ENCODE data around the gene STARD5.

STARD5 gene

GRCh38 chr15:81286621-81287121 is 37.3 kb downstream of the STARD5 start:
- Histone ChIP-seq H3K14ac (ENCODE audit: low read length in 2 of 2) (no peak overlapping the region), H4K91ac (ENCODE audit: low read length) (no peak overlapping the region), H2AFZ (ENCODE audit: low read depth, low read length) (no peak overlapping the region), H3K9me3 (ENCODE audit: control insufficient read depth, low read length) (no peaks in the 10 kb centered on the region), H3K9ac (ENCODE audit: low read length) (no peak overlapping the region), H3K4me1 (ENCODE audit: control insufficient read depth, insufficient read depth, low read depth, low read length) (peaks cover 2% of the 10 kb centered on the region), H3K4me3 (ENCODE audit: insufficient read depth in 1 of 2, low read depth in 1 of 2, low read length in 2 of 2) (no peak overlapping the region), H2BK5ac (ENCODE audit: low read depth, low read length, poor library complexity, severe bottlenecking) (no peak overlapping the region), H2BK12ac (ENCODE audit: low read length in 2 of 2) (no peak overlapping the region), H2AK5ac (ENCODE audit: low read length, severe bottlenecking) (no peak overlapping the region), H3K18ac (ENCODE audit: low read depth in 1 of 2, low read length in 2 of 2) (no peak overlapping the region), H3K27ac (ENCODE audit: low read length, poor library complexity, severe bottlenecking) (no peak overlapping the region), H3K27me3 (ENCODE audit: control insufficient read depth in 1 of 2, insufficient read depth in 1 of 2, low read length in 2 of 2) (peaks cover 0 to 50% of the 10 kb centered on the region in 2 experiments), H2BK15ac (ENCODE audit: low read depth, poor library complexity, severe bottlenecking) (no peak overlapping the region), H3K23ac (ENCODE audit: low read length in 2 of 2) (no peak overlapping the region), H3K4ac (ENCODE audit: low read depth in 1 of 2, low read length in 2 of 2) (no peak overlapping the region), H3K79me1 (replicated peaks; ENCODE audit: low read length, poor library complexity, severe bottlenecking) (no peaks in the 10 kb centered on the region), H3K4me2 (ENCODE audit: low read length, poor library complexity, severe bottlenecking) (no peak overlapping the region), H3K36me3 (ENCODE audit: control insufficient read depth in 1 of 2, insufficient read depth in 2 of 2, low read depth in 1 of 2, low read length in 2 of 2) (peaks cover 0 to 17% of the 10 kb centered on the region in 2 experiments), H2BK120ac (ENCODE audit: low read depth, low read length) (no peak overlapping the region), H4K8ac (ENCODE audit: low read length) (no peak overlapping the region)
- WGBS = 94% methylated on average over 1 of the region's 2 CpGs
- no peak for DNase-seq

GRCh38 chr15:81285461-81285860 is 38.5 kb downstream of the STARD5 start:
- Histone ChIP-seq H3K4me2 (ENCODE audit: low read length, poor library complexity, severe bottlenecking) (no peak overlapping the region), H4K91ac (ENCODE audit: low read length) (no peak overlapping the region), H3K4me1 (ENCODE audit: control insufficient read depth, insufficient read depth, low read depth, low read length) (peaks cover 4% of the 10 kb centered on the region), H2BK15ac (ENCODE audit: low read depth, poor library complexity, severe bottlenecking) (no peak overlapping the region), H3K27me3 (ENCODE audit: control insufficient read depth in 1 of 2, insufficient read depth in 1 of 2, low read length in 2 of 2) (peaks cover 0 to 55% of the 10 kb centered on the region in 2 experiments), H3K9ac (ENCODE audit: low read length) (no peak overlapping the region), H4K8ac (ENCODE audit: low read length) (no peak overlapping the region), H2BK5ac (ENCODE audit: low read depth, low read length, poor library complexity, severe bottlenecking) (no peak overlapping the region), H2AFZ (ENCODE audit: low read depth, low read length) (no peak overlapping the region), H3K4ac (ENCODE audit: low read depth in 1 of 2, low read length in 2 of 2) (no peak overlapping the region), H3K9me3 (ENCODE audit: control insufficient read depth, low read length) (no peaks in the 10 kb centered on the region), H2BK12ac (ENCODE audit: low read length in 2 of 2) (no peak overlapping the region), H3K4me3 (ENCODE audit: insufficient read depth in 1 of 2, low read depth in 1 of 2, low read length in 2 of 2) (no peak overlapping the region), H3K36me3 (ENCODE audit: control insufficient read depth in 1 of 2, insufficient read depth in 2 of 2, low read depth in 1 of 2, low read length in 2 of 2) (peaks cover 0 to 17% of the 10 kb centered on the region in 2 experiments), H2AK5ac (ENCODE audit: low read length, severe bottlenecking) (no peak overlapping the region), H3K18ac (ENCODE audit: low read depth in 1 of 2, low read length in 2 of 2) (no peak overlapping the region), H2BK120ac (ENCODE audit: low read depth, low read length) (no peak overlapping the region), H3K14ac (ENCODE audit: low read length in 2 of 2) (no peak overlapping the region), H3K79me1 (replicated peaks; ENCODE audit: low read length, poor library complexity, severe bottlenecking) (no peaks in the 10 kb centered on the region), H3K27ac (ENCODE audit: low read length, poor library complexity, severe bottlenecking) (no peak overlapping the region), H3K23ac (ENCODE audit: low read length in 2 of 2) (no peak overlapping the region)
- WGBS = 94% methylated on average over 6 of the region's 6 CpGs
- DNase-seq = no peak

- H4K8ac ChIP-seq (ENCODE audit: low read length) = no peak overlapping the region
- H3K36me3 ChIP-seq (ENCODE audit: control insufficient read depth in 1 of 2, insufficient read depth in 2 of 2, low read depth in 1 of 2, low read length in 2 of 2) = peaks cover 0 to 23% of the 10 kb centered on the region in 2 experiments
- peaks cover 10% of the 10 kb centered on the region for H3K4me1 ChIP-seq (ENCODE audit: control insufficient read depth, insufficient read depth, low read depth, low read length)
- H3K4me2 ChIP-seq (ENCODE audit: low read length, poor library complexity, severe bottlenecking) = no peak overlapping the region
- no peak overlapping the region for H3K9ac ChIP-seq (ENCODE audit: low read length)
- no peak overlapping the region for H3K27ac ChIP-seq (ENCODE audit: low read length, poor library complexity, severe bottlenecking)
- H2BK15ac ChIP-seq (ENCODE audit: low read depth, poor library complexity, severe bottlenecking) = no peak overlapping the region
- WGBS = 65% methylated on average over 5 of the region's 5 CpGs
- no peak overlapping the region for H2AK5ac ChIP-seq (ENCODE audit: low read length, severe bottlenecking)
- no peak overlapping the region for H3K14ac ChIP-seq (ENCODE audit: low read length in 2 of 2)
- H3K9me3 ChIP-seq (ENCODE audit: control insufficient read depth, low read length) = no peaks in the 10 kb centered on the region
- peaks cover 5 to 51% of the 10 kb centered on the region in 2 experiments for H3K27me3 ChIP-seq (ENCODE audit: control insufficient read depth in 1 of 2, insufficient read depth in 1 of 2, low read length in 2 of 2)
- no peak overlapping the region for H3K4ac ChIP-seq (ENCODE audit: low read depth in 1 of 2, low read length in 2 of 2)
- H2BK5ac ChIP-seq (ENCODE audit: low read depth, low read length, poor library complexity, severe bottlenecking) = no peak overlapping the region
- H2AFZ ChIP-seq (ENCODE audit: low read depth, low read length) = no peak overlapping the region
- DNase-seq = no peak
- H4K91ac ChIP-seq (ENCODE audit: low read length) = no peak overlapping the region
- H3K18ac ChIP-seq (ENCODE audit: low read depth in 1 of 2, low read length in 2 of 2) = no peak overlapping the region
- H3K4me3 ChIP-seq (ENCODE audit: insufficient read depth in 1 of 2, low read depth in 1 of 2, low read length in 2 of 2) = no peak overlapping the region
- H3K79me1 ChIP-seq (replicated peaks; ENCODE audit: low read length, poor library complexity, severe bottlenecking) = no peaks in the 10 kb centered on the region
- no peak overlapping the region for H2BK120ac ChIP-seq (ENCODE audit: low read depth, low read length)
- no peak overlapping the region for H3K23ac ChIP-seq (ENCODE audit: low read length in 2 of 2)
- no peak overlapping the region for H2BK12ac ChIP-seq (ENCODE audit: low read length in 2 of 2)
Measured at GRCh38 chr15:81284256-81285031, 39.5 kb downstream of the STARD5 start.

- Histone ChIP-seq H4K8ac (ENCODE audit: low read length) (no peak overlapping the region), H2BK12ac (ENCODE audit: low read length in 2 of 2) (no peak overlapping the region), H3K18ac (ENCODE audit: low read depth in 1 of 2, low read length in 2 of 2) (no peak overlapping the region)
Measured at GRCh38 chr15:81282911-81283310, 41.0 kb downstream of the STARD5 start.

More at GRCh38 chr15:81282911-81283310, 41.0 kb downstream of the STARD5 start:
- peaks cover 5 to 56% of the 10 kb centered on the region in 2 experiments for H3K27me3 ChIP-seq (ENCODE audit: control insufficient read depth in 1 of 2, insufficient read depth in 1 of 2, low read length in 2 of 2)
- H3K4me2 ChIP-seq (ENCODE audit: low read length, poor library complexity, severe bottlenecking) = no peak overlapping the region
- H2BK15ac ChIP-seq (ENCODE audit: low read depth, poor library complexity, severe bottlenecking) = no peak overlapping the region
- H2AK5ac ChIP-seq (ENCODE audit: low read length, severe bottlenecking) = no peak overlapping the region
- H3K36me3 ChIP-seq (ENCODE audit: control insufficient read depth in 1 of 2, insufficient read depth in 2 of 2, low read depth in 1 of 2, low read length in 2 of 2) = peaks cover 0 to 20% of the 10 kb centered on the region in 2 experiments
- H3K4me3 ChIP-seq (ENCODE audit: insufficient read depth in 1 of 2, low read depth in 1 of 2, low read length in 2 of 2) = no peak overlapping the region
- no peak overlapping the region for H3K23ac ChIP-seq (ENCODE audit: low read length in 2 of 2)
- H3K9me3 ChIP-seq (ENCODE audit: control insufficient read depth, low read length) = peaks cover 3% of the 10 kb centered on the region
- no peak overlapping the region for H2BK120ac ChIP-seq (ENCODE audit: low read depth, low read length)
- no peak overlapping the region for H3K4ac ChIP-seq (ENCODE audit: low read depth in 1 of 2, low read length in 2 of 2)
- H3K79me1 ChIP-seq (replicated peaks; ENCODE audit: low read length, poor library complexity, severe bottlenecking) = no peaks in the 10 kb centered on the region
- H3K9ac ChIP-seq (ENCODE audit: low read length) = no peak overlapping the region
- H2AFZ ChIP-seq (ENCODE audit: low read depth, low read length) = no peak overlapping the region
- DNase-seq = no peak
- H3K14ac ChIP-seq (ENCODE audit: low read length in 2 of 2) = no peak overlapping the region
- H3K4me1 ChIP-seq (ENCODE audit: control insufficient read depth, insufficient read depth, low read depth, low read length) = peaks cover 11% of the 10 kb centered on the region
- no peak overlapping the region for H3K27ac ChIP-seq (ENCODE audit: low read length, poor library complexity, severe bottlenecking)
- WGBS = 94% methylated on average over 5 of the region's 5 CpGs
- no peak overlapping the region for H4K91ac ChIP-seq (ENCODE audit: low read length)
- no peak overlapping the region for H2BK5ac ChIP-seq (ENCODE audit: low read depth, low read length, poor library complexity, severe bottlenecking)
